H54 (cell line): ENCODE data around the gene APLP1.
"Not testable (repeated sequence)": the region's sequence is repeated elsewhere in the genome, so short reads cannot be mapped to it uniquely, and the experiment has no call there.

Experiments
- DNase-seq: peaks from one replicate; pipeline ENCODE4 v3.0.0; 2011; ENCODE audit warnings: low spot score, mixed read lengths; ENCODE audit not compliant: insufficient read length
- FAIRE-seq: peaks from 3 replicates; lab custom pipeline; 2011; peaks lifted over from hg19 to GRCh38; lab: Jason Lieb, UNC
- POLR2A ChIP-seq: IDR thresholded peaks from 2 replicates; pipeline ENCODE4 v1.6.1; 2011; ENCODE audit warnings: low read depth, mild to moderate bottlenecking, low read length

APLP1 gene

DNA sequence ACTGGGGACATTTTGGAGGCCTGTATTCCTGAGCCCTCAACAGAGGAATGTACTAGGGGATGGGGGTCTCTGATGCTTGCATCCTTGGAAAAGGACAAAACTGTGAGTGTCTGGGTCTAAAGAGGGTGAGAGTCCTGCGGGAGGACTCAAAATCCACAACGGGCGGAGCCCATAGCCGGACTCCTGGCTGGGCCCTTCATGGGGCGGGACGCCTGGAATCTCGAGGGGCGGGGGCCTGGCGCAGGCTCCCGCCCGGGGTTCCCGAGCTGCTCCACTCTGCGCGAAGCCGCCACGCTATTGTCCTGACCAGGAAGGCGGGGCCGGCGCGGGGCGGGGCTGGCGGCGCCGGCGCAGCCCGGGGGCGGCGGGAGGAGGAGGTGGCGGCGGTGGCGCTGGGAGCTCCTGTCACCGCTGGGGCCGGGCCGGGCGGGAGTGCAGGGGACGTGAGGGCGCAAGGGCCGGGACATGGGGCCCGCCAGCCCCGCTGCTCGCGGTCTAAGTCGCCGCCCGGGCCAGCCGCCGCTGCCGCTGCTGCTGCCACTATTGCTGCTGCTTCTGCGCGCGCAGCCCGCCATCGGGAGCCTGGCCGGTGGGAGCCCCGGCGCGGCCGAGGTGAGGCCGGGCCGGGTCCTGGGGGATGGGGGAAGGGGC, at the start of gene APLP1:
APLP1 (plus strand) TSS at position 403 of the 651 bp plus-strand sequence; CDS start at position 466, 63 bp downstream.
- DNase-seq (peak; percentile 82), FAIRE-seq (no peak)
- TF ChIP-seq POLR2A: peak; percentile 37; the same call in 1 of the 2 replicates

DNA sequence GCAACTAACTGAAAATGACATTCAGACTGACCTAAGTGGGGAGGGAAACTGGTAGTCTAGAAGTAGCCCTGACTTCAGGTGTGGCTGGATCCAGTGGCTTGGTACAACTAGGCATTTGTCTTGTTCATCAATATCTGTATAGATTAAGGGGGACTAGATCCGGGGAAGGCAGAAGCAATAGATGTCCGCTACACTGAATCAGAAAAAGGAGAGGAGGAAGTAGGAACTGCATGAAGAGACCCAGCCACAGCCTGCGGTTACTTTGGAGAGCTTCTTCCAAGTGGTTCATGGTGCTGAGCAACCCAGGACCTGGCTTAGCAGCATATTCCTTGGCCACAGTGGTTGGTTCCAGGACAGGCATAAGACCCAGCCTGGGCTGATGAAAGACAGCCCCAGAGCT, 45.8 kb upstream of the APLP1 start:
- no peak for TF ChIP-seq POLR2A
- no peak for DNase-seq
- no peak for FAIRE-seq

DNA sequence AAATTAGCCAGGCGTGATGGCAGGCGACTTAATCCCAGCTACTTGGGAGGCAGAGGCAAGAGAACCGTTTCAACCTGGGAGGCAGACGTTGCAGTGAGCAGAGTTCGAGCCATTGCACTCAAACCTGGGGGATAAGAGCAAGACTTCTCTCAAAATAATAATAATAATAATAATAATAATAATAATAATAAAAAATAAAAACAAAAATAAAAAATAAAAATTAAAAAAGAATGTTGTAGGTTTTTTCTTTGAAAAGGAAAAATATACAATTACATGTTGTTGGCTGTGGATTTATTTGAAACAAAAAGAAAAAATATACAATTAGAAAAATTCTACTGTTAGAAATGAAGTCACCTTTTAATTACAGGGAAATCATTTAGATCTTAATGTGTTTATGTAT, 44.2 kb upstream of the APLP1 start:
- TF ChIP-seq POLR2A: no peak
- DNase-seq (no peak), FAIRE-seq (no peak)

DNA sequence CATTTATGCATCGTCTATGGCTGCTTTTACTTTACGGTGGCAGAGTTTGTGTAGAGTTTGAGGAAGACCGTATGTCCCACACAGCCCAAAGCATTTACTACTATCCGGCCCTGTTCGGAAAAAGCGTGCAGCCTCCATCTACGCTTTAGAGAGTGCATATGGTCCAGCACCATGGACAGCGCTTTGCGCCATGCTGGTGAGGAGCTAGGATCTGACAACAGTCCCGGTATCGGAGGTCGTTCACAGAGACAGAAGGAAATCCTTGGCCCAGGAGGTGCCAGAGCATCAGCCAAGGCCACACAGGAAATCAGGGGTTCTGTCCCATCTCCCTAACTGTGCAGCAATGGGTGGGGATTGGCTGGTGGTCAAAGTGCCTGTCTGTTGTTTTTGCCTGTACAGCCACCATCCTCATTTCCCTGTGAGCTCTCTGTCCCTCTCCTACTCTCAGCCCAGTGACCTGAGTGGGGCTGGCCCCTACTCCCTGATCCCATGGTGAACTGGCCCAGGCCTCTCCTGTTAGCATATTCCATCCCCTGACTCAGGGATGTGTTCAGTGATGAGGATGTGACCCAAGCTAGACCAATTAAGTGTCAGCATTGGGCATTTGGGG, 39.6 kb upstream of the APLP1 start:
- FAIRE-seq (no peak), DNase-seq (no peak)
- no peak for TF ChIP-seq POLR2A

DNA sequence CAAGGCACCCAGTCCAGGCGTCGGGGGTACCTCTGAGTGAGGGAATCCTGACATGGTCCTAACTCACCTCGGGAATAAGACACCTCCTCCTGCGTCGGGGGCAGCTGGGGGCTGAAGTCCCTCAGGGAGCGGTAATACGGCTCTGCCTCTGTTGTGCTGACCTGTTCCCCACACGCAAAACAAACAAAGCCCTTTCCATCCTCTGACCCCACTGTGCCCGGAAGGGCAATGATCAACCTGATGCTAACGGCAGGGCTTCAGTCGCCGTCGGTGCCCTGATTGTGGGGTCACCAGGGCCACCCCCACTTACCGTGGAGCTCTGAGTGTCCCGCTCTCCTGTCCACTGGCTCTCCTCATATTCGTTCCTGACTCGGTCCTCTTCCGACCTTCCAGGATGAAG, 37.4 kb upstream of the APLP1 start:
- no peak for TF ChIP-seq POLR2A
- FAIRE-seq (no peak), DNase-seq (no peak)

DNA sequence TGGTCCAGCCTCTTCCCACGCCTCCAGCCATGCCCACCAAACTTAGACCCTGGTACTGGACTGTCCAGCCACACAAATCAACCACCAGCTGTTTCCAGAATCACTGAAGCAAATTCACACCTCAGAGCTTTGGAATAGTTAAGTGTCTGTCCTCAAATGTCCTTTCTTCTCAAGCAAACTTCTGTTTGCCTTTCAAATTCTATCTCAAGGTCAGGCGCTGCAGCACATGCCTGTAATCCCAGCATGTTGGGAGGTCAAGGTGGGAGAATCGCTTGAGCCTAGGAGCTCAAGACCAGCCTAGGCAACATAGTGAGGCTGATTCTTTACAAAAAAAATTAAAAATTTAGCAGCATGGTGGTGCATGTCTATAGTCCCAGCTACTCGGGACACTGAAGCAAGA, 36.3 kb upstream of the APLP1 start:
- DNase-seq (no peak), FAIRE-seq (no peak)
- no peak for TF ChIP-seq POLR2A

DNA sequence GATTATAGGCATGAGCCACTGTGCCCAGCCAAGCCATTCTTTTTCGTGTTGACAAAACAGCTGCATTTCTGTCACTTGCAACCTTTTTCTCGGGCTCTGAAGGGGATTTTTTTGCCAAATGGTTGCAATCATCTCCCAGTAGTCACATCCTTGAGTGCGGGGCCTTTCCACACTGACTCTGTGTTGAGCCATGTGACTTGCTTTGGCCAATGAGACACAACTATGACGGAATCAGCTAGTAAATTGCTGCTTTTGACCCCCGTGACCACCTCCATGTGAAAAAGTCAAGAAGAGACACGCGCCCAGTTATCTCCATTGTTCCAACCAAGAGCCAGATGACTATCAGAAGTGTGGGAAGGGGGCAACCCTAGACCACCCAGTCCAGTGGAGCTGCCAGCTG, 34.4 kb upstream of the APLP1 start:
- FAIRE-seq: no peak
- DNase-seq: no peak
- TF ChIP-seq POLR2A: no peak

DNA sequence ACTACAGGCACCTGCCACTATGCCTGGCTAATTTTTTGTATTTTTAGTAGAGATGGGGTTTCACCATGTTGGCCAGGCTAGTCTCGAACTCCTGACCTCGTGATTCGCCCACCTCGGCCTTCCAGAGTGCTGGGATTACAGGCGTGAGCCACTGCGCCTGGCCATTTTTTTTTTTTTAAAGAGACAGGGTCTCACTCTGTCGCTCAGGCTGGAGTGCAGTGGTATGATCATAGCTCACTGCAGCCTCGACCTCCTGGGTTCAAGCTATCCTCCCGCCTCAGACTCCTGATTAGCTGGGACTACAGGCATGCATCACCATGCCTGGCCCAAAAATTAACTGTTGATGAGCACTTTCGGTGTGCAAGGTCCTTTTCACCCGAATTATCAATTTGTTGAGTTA, 32.3 kb upstream of the APLP1 start:
- not testable (repeated sequence) for DNase-seq, FAIRE-seq

DNA sequence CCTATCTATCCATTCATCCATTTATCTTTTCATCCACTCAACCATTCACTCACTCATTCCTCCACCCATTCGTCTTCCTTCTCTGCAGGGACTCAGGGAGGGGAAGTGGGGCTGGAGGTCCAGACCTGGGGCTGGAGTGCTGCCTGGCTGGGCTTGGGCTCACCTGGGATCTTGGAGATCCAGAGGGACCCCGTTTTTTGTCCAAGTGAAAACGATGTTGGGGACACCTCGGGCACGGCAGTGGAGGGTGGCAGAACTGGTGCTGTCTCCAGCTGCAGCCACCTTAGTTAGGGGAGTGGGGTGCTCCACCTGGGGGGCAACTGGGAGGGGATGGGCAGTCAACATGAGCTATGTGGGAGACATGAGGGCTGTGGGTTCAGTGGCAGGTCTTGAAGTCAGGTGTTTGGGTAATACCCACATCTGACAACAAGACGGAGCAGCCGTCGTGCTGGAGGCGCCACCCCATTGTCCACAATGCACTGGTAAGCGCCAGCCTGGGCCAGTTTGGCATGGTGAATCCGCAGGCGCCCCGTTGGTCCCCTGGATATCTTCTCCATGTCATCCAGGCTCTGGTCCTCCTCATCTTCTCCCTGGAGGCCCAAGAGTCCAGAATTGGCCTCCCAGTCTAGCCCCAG, 26.3 kb upstream of the APLP1 start:
- DNase-seq (no peak), FAIRE-seq (no peak)
- no peak for TF ChIP-seq POLR2A

DNA sequence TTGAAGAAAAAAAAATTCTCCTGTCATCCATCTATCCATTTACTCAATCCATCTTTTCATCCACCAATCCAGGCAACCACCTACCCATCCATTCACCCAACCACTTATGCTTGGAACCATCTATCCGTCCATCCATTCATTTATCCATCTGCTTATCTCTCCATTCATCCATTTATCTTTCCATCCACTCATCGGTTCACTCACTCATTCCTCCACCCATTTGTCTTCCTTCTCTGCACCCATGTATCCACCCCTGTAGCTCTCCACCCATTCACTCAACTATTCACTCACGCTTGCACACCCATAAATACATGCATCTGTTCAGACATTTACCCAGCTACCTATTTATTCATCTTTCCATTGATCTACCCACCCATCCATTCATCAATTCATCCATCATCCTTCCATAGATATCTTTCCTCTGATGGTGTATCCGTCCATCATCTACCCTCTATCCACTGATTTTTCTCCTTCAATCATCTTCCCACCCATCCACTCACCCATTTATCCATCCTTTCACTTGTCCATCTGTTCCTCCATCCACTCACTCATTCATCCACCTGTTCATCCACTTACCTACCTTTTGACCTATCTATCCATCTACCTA, 25.6 kb upstream of the APLP1 start:
- FAIRE-seq: no peak

DNA sequence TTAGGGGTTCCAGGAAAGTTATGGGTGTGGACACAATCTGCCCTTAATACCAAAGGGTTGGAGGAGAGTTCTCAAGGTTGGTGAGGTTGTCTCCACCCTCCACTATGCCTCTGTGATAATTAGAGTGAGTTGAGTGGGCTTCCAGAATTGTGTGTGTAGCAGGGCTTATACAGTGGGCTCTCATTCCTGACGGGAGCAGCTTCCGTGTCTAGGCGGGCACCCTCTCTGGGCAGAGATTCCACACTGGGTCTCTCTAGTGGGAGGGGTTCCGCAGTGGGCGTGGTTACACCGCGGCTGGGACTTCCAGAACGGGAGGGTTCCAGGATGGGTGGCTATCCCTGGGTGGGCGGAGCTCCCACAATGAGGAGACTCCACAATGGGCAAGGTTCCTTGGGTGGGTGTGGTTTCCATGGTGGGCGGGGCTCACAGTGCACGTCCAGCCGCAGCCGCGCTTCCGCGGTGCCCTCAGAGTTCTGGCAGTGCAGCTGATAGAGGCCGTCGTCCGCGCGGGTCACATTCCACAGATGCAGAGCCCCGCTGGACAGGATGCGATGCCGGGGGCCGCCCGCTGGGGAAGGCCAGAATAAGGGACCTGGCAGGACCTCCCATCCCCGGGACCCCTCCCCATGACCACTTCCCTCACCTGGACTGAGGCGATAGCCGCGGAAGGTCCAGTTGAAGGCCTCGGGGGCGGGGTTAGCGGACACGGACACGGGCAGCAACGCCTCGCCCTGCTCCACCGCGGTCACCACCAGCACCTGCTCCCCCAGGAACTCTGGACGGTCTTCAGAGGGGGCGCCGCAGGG, 24.5 kb upstream of the APLP1 start:
- TF ChIP-seq POLR2A: no peak
- FAIRE-seq (no peak), DNase-seq (no peak)

More for the DNA sequence above, 25.6 kb upstream of the APLP1 start:
- no peak for TF ChIP-seq POLR2A
- no peak for DNase-seq

DNA sequence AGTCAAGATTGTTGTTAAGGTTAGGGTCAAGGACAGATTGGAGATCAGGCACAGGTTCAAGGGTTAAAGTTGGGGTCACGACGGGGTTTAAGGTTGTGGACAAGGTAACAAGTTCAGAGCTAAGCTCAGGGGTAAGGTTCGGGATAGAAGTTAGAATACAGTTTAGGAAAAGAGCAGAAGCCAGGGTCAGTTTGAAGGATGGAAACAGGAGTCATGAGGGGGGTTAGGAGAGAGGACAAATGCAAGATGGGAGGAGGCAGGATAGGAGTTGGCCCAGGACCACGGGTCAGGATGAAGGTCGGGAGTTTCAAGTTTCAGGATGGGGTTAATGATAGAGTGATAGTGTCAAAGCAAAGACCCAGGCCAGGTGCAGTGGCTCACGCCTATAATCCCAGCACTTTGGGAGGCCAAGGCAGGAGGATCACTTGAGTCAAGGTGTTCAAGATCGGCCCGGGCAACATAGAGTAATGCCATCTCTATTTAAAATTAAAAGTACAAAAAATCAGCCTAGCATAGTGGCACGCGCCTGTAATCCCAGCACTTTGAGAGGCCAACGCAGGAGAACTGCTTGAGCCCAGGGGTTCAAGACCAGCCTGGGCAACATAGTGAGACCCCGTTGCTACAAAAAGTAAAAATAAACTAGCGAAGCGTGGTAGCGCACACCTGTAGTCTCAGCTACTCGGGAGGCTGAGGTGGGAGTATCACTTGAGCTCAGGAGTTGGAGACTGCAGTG, 23.7 kb upstream of the APLP1 start:
- DNase-seq (no peak), FAIRE-seq (no peak)
- TF ChIP-seq POLR2A: no peak
